HepG2 (cell line): ENCODE measurements around the gene ZNF804B. TPM values are rescaled to one million over a fixed set of nuclear protein-coding genes. Genes with fewer than 3 reads are reported as not detected.

Experiments
- ATAC-seq: fragments of 200-7000 bp; cut with Tn5 transposase; 3 replicates; pipeline ENCODE4 v1.9.1; 2020; ENCODE audit warnings: mild to moderate bottlenecking, moderate library complexity
- BruUV-seq: library from RNA; stranded (reverse); fragments of 400-500 nt; replicated peaks from 2 replicates; lab custom pipeline; 2021; lab: Mats Ljungman, UMichigan
- CTCF ChIA-PET: fragments of 300-600 bp; formaldehyde crosslinking; extraction: SDS; loops from one replicate; lab custom pipeline; 2021; ENCODE audit warnings: low total read pairs, inconsistent platforms, low intra/inter-chr PET ratio; lab: Yijun Ruan, JAX
- POLR2A ChIA-PET: fragments of 350-600 bp; sonication (Branson Sonifier 250); formaldehyde crosslinking; loops from one replicate; lab custom pipeline; 2020; ENCODE audit warnings: antibody characterized with exemption, inconsistent platforms; lab: Yijun Ruan, JAX
- DNase-seq: peaks from one replicate; pipeline ENCODE4 v3.0.0-alpha.2; 2015; ENCODE audit warnings: low spot score
- FAIRE-seq: peaks from 3 replicates; lab custom pipeline; 2011; peaks lifted over from hg19 to GRCh38; lab: Jason Lieb, UNC
- H2AFZ ChIP-seq: one replicate; pipeline ENCODE4 v1.6.1; 2011; ENCODE audit warnings: low read length, inconsistent platforms
- H3K27ac ChIP-seq: fragments of 300-600 bp; 3 replicates; pipeline ENCODE4 v1.8.0; 2011; ENCODE audit warnings: mixed run types, mild to moderate bottlenecking, mixed read lengths, low read length, inconsistent platforms; ENCODE audit not compliant: insufficient read depth; ENCODE audit errors: extremely low read length
- H3K27me3 ChIP-seq, 2 experiments: fragments of 200-600 bp in 1 of 2; 2 replicates in 1 of 2; 3 replicates in 1 of 2; pipeline versions ENCODE4 v1.6.0 to v1.8.0; 2011; ENCODE audit warnings: low read length in 2 of 2, mild to moderate bottlenecking in 2 of 2, moderate library complexity in 2 of 2, inconsistent platforms in 1 of 2; ENCODE audit not compliant: insufficient read depth in 2 of 2, control insufficient read depth in 1 of 2
- H3K36me3 ChIP-seq, 2 experiments: fragments of 200-600 bp in 1 of 2; replicated peaks in 1 of 2; 2 replicates in 1 of 2; 3 replicates in 1 of 2; pipeline versions ENCODE4 v1.5.1 to v1.8.0; 2011; ENCODE audit warnings: low read length in 2 of 2, inconsistent platforms in 1 of 2; ENCODE audit not compliant: insufficient read depth in 2 of 2, control insufficient read depth in 1 of 2
- H3K4me1 ChIP-seq: 2 replicates; pipeline ENCODE4 v1.5.1; 2012; ENCODE audit warnings: low read length, inconsistent platforms; ENCODE audit not compliant: insufficient read depth
- H3K4me2 ChIP-seq: 2 replicates; pipeline ENCODE4 v1.6.0; 2011; ENCODE audit warnings: low read depth, low read length, inconsistent platforms
- H3K4me3 ChIP-seq, 3 experiments: fragments of 200-600 bp in 1 of 3; sonication (generic), shearing (Covaris generic) in 1 of 3; replicated peaks in 1 of 3; 2 replicates each; pipeline ENCODE4 v1.5.1; 2011 to 2016; ENCODE audit warnings: low read length in 3 of 3, inconsistent platforms in 2 of 3, low read depth in 2 of 3, mild to moderate bottlenecking in 2 of 3, control low read depth in 1 of 3, mixed read lengths in 1 of 3; ENCODE audit not compliant: insufficient read depth in 1 of 3
- H3K79me2 ChIP-seq: one replicate; pipeline ENCODE4 v1.6.1; 2011; ENCODE audit warnings: low read length, inconsistent platforms; ENCODE audit not compliant: insufficient read depth
- H3K9ac ChIP-seq: 2 replicates; pipeline ENCODE4 v1.6.0; 2011; ENCODE audit warnings: mild to moderate bottlenecking, low read depth, low read length, inconsistent platforms; ENCODE audit not compliant: insufficient read depth
- H3K9me3 ChIP-seq: 2 replicates; pipeline ENCODE4 v1.5.1; 2012; ENCODE audit warnings: mild to moderate bottlenecking, low read length
- H4K20me1 ChIP-seq: 2 replicates; pipeline ENCODE4 v1.6.0; 2011; ENCODE audit warnings: inconsistent platforms, mild to moderate bottlenecking, low read length, moderate library complexity; ENCODE audit not compliant: insufficient read depth
- BCLAF1 ChIP-seq: fragments of 450-650 bp; IDR thresholded peaks from 2 replicates; pipeline ENCODE4 v1.6.1; 2017; ENCODE audit warnings: mild to moderate bottlenecking
- GMEB2 ChIP-seq: IDR thresholded peaks from 2 replicates; pipeline ENCODE4 v1.6.1; 2016; ENCODE audit warnings: missing biosample characterization, missing genetic modification reagents, low read depth
- TFE3 ChIP-seq: IDR thresholded peaks from 2 replicates; pipeline ENCODE4 v1.6.1; 2016
- ZBTB40 ChIP-seq, 2 experiments: fragments of 450-650 bp in 1 of 2; sonication (generic) in 1 of 2; formaldehyde crosslinking in 1 of 2; IDR thresholded peaks; 2 replicates each; pipeline versions ENCODE4 v1.6.1 to v1.8.0; 2016 to 2022; ENCODE audit warnings: antibody characterized with exemption in 1 of 2, mild to moderate bottlenecking in 1 of 2, missing genetic modification reagents in 1 of 2
- ZNF510 ChIP-seq: sonication (generic); formaldehyde crosslinking; IDR thresholded peaks from 2 replicates; pipeline ENCODE4 v1.4.0; 2020; ENCODE audit warnings: low read depth, mild to moderate bottlenecking, missing genetic modification reagents
- ZNF619 ChIP-seq: sonication (generic); formaldehyde crosslinking; IDR thresholded peaks from 2 replicates; pipeline ENCODE4 v1.4.0; 2020; ENCODE audit warnings: mild to moderate bottlenecking, missing genetic modification reagents
- ZNF670 ChIP-seq: sonication (generic); formaldehyde crosslinking; IDR thresholded peaks from 2 replicates; pipeline ENCODE4 v1.8.0; 2022; ENCODE audit warnings: mild to moderate bottlenecking, missing genetic modification reagents, borderline replicate concordance
- ZSCAN22 ChIP-seq: sonication (generic); formaldehyde crosslinking; IDR thresholded peaks from 2 replicates; pipeline ENCODE4 v1.4.0; 2020; ENCODE audit warnings: mild to moderate bottlenecking, missing genetic modification reagents
- WGBS: methylation state at CpG from one replicate; pipeline ENCODE4 v1.1.6; 2017; ENCODE audit warnings: low lambda C conversion rate; 5-methylcytosine and 5-hydroxymethylcytosine counted together
- in situ Hi-C: cut with HindIII; loops from 2 replicates; pipeline ENCODE4 v1.10.0; 2017; ENCODE audit warnings: low pct_unique_long_range_greater_than_20kb; ENCODE audit not compliant: extremely low pct_ligation_motif_present
- intact Hi-C: fragments of 100-400 bp; cut with micrococcal nuclease; formaldehyde crosslinking; loops from one replicate; pipeline ENCODE4 v1.10.0; 2022; ENCODE audit not compliant: unreplicated experiment
- polyA plus RNA-seq, 8 experiments: library from polyadenylated mRNA; depleted of rRNA in 3 of 8; stranded (reverse) in 7 of 8; unstranded in 1 of 8; fragments of >200 nt; fragmentation: Illumina TruSeq in 4 of 8; extraction: Trizol in 4 of 8; gene quantifications; 2 replicates each; pipeline versions ENCODE4 v1.2.1 to v1.2.3, GENCODE V29; 2011 to 2016; ENCODE audit warnings: low read depth in 4 of 8, missing spikeins in 1 of 8, mixed read lengths in 1 of 8; ENCODE audit not compliant: insufficient read depth in 1 of 8
- total RNA-seq, 5 experiments: library from RNA; depleted of rRNA; stranded (reverse); fragments of >200 nt; fragmentation: Illumina TruSeq; extraction: Trizol; gene quantifications; 2 replicates each; pipeline ENCODE4 v1.2.3, GENCODE V29; 2016; ENCODE audit warnings: low read depth in 1 of 5

Gene ZNF804B
- total and polyA plus RNA-seq, 2 of the 13 experiments (the other 11 are each of a cell fraction or from before 2014, with no cell fraction given): not detected

- Histone ChIP-seq H3K4me2 (no peak overlapping the region), H4K20me1 (no peaks in the 10 kb centered on the region), H2AFZ (no peak overlapping the region), H3K9me3 (0 out of 2 replicates have a peak, but pooled peaks cover 8% of the 10 kb centered on the region), H3K9ac (no peak overlapping the region), H3K79me2 (no peaks in the 10 kb centered on the region), H3K36me3 (no peaks in the 10 kb centered on the region), H3K4me1 (no peaks in the 10 kb centered on the region), H3K27ac (no peak overlapping the region), H3K27me3 (no peaks in the 10 kb centered on the region), H3K4me3 (no peak overlapping the region)
- ChIA-PET CTCF (no interaction called here), POLR2A (no interaction called here)
- no peak for DNase-seq
- BruUV-seq: no TSS peak
- ATAC-seq: no peak
- WGBS: 5% methylated on average over 1 of the region's 1 CpG
- in situ Hi-C loops (no loop called here), intact Hi-C loops (no loop called here)
- FAIRE-seq: no peak
- TF ChIP-seq ZBTB40 (IDR thresholded peaks at IDR 0.05): no peak
- TF ChIP-seq ZBTB40 (CRISPR knock-in tag; IDR thresholded peaks at IDR 0.05): no peak
- TF ChIP-seq TFE3: no peak
- no peak for TF ChIP-seq ZSCAN22 (CRISPR knock-in tag)
- no peak for TF ChIP-seq BCLAF1
- TF ChIP-seq ZNF510 (CRISPR knock-in tag): no peak
- TF ChIP-seq ZNF619: no peak
- no peak for TF ChIP-seq ZNF670
- TF ChIP-seq GMEB2 (CRISPR knock-in tag): no peak
These were observed 332.1 kb downstream of the ZNF804B start for GRCh38 chr7:89091550-89091949.
